GM04503 (cell line): Measurements from ENCODE around the gene SSU72.

Experiments
- DNase-seq: peaks from one replicate; pipeline ENCODE4 v3.0.0-alpha.2; 2012; ENCODE audit warnings: low read depth

Gene SSU72

DNA sequence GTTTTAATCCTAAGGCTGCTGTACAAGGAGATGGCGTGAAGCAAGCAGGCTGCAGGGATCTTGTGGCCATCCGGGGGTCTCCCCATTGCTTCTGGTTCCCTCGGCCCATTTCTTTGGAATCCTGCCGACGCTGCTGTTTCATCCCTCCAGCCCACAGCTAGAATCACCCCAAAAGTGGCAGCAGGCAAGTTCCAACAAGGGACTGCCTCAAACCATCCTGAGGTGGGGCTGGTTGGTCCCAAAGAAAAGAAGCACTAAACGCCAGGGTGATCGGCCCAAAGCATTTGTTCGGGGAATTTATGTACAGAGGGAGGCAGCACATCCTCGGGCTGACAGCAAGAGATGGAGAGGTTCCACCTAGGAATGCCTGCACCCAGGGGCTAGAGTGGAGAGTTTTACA is 36.1 kb upstream of the SSU72 start:
- DNase-seq = no peak

DNA sequence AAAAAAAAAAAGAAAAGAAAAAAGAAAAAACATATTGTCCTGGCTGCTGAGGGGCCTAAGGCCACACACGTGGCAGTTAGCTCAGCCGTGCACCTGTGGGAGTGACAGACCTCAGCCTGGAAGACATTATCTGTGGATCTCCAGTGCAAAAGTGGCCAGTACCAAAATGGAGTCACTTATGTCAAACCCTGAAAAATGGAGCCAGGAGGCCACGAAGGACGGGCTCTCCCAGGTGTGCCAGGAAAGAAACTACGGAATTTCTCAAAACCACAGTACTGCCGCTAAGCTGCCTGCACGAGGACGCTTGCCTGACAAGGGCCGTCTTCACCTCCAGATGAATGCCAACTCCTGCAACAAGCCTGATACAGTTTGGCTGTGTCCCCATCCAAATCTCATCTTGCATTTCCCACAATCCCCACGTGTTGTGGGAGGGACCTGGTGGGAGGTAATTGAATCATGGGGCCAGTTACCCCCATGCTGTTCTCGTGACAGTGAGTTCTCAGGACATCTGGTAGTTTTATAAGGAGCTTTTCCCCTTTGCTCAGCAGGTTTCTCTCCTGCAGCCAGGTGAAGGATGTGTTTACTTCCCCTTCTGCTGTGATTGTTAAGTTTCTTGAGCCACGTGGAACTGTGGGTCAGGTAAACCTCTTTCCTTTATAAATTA is 35.3 kb upstream of the SSU72 start:
- DNase-seq = no peak

DNA sequence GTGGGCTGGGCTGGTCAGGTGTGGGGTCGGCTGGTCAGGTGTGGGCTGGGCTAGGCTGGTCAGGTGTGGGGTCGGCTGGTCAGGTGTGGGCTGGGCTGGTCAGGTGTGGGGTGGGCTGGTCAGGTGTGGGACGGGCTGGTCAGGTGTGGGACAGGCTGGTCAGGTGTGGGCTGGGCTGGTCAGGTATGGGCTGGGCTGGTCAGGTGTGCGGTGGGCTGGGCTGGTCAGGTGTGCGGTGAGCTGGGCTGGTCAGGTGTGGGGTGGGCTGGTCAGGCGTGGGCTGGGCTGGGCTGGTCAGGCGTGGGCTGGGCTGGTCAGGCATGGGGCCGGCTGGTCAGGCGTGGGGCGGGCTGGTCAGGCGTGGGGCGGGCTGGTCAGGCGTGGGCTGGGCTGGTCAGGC is 31.6 kb upstream of the SSU72 start:
- no peak for DNase-seq

DNA sequence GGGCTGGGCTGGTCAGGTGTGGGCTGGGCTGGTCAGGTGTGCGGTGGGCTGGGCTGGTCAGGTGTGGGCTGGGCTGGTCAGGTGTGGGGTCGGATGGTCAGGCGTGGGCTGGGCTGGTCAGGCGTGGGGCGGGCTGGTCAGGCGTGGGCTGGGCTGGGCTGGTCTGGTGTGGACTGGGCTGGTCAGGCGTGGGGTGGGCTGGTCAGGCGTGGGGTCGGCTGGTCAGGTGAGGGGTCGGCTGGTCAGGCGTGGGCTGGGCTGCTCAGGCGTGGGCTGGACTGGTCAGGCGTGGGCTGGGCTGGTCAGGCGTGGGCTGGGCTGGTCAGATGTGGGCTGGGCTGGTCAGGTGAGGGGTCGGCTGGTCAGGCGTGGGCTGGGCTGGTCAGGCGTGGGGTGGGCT is 31.1 kb upstream of the SSU72 start:
- no peak for DNase-seq

DNA sequence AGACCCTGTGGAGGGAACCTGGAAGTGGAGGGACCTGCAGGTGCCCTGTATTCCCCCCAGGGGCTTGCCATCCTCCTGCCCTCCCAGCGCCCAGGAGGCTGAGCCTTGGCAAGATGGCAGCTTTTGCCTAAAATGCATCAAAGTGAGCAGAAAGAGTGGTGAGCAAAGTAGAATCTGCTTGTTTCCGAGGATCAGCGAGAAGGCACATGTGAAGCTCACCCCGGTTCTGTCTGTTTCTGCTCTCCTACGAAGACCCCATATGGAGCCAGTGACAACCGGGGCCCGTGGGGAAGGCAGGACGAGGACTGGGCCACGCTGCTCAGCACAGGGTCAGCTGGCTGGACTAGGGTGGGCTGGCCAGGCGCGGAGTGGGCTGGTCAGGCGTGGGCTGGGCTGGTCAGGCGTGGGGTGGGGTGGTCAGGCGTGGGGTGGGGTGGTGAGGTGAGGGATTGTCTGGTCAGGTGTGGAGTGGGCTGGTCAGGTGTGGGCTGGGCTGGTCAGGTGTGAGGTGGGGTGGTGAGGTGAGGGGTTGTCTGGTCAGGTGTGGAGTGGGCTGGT is 30.4 kb upstream of the SSU72 start:
- DNase-seq = no peak

DNA sequence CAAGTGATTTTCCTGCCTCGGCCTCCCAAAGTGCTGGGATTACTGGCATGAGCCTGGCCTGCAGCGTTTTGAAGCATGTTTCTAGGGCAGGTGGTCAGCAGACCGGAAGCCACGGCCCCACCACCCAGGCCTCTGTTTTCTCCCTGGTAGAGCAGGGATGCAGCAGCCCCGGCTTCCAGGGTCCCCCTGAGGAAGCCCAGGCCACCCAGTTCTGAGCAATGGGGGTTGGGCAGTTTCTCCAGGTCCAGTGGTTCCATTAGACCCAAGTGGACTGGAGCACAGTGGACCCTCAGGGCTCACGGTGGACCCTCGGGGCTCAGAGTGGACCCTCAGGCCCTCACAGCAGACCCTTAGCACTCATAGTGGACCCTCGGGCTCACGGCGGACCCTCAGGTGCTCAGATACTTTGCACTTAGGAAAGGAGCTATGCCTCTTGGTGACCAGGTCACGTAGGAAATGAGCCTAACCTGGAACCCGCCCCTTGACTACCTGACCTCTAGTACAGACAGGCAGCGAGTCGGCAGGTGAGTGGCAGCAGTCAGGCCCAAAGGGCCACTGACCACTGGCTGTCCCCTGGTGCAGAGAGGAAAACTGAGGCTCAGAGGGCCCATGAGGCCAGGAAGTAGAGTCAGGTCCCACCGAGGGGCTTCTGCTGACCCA is 29.8 kb upstream of the SSU72 start:
- DNase-seq = no peak

DNA sequence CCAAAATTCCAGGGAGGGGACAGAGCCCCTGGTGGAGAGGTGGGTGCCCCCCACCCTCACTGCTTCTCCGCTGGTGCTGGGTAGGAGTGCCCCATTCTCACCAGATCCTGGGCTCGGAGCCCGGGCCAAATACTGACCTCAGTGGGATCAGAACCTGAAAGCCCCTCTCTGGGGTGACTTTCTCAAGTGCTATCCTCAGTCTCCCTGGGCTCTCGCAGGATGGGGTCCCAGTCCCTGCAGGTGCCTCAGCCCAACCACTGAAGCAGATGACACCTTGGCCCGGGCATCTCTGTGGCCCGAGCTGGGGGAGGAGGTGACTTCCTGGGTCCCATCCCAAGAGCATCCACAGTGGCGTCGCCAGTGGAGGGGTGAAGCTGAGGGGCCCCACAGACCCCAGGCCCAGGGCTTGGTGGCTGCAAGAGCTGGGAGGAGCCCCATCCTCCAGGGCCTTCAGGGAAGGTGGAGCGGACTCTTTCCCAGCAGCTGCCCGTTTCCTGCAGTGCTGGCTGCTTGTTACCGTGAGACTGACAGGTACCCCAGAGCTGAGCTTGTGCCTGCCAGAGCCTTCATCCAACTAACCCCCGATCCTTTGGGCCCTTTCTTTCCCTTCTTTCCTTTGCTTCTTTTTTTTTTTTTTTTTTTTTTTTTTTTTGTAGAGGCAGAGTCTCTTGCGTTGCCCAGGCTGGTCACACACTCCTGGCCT is 29.2 kb upstream of the SSU72 start:
- no peak for DNase-seq

DNA sequence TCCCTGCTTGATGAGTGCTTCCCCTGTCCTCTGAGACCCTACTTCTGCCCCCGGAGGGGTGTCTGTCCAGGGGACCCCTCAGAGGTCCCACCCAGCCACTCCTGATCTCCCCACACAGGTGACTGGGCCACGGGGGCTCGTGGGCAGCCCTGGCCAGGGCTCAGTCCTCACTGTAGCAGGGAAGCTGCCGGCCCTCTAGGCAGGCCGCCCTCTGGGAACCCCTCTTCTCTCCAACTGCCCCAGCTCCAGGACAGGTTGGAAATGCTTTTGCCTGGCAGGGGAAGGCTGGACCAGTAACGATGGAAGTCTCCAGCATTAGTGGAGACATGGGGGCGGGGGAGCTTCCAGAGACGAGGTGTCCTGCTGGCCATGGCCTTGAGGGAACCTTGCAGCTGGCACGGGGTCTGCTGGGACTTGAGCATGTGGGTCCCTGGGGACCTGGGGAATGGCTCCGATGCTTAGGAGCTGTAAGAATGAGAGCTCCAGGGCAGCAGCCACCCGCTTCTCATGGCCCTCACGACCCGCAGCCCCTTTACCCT is 28.4 kb upstream of the SSU72 start:
- no peak for DNase-seq

DNA sequence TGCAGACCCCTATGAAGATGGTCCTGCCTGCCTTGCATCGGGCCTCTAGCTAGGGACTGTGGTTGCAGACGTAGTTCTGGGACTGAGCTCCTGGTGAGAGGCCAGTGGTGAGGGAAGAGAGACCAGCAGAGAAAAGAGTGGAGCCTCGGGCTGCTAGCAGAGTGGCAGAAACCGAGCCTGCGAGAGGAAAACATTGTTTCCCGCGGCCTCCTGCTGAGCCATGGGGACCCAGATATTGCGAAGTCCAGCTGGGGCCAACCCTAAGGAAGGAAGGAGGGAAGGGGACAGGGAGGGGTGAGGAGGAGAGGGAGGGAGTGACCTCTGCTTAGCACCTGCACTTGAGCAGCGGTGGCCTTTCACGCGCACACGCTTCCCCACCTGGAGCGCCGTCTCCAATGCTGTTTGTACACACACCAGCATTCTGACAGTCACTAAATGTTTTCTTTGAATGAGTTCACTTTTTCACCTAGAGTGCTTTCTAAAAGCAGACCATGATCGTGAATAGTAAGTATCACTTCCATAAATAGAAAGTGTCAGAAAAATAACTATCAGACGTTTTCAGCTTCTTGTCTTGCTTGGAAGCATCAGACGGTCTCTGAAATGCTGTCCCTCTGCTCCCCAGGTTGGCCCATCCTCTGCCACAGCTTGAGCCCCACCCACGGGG is 27.8 kb upstream of the SSU72 start:
- no peak for DNase-seq

DNA sequence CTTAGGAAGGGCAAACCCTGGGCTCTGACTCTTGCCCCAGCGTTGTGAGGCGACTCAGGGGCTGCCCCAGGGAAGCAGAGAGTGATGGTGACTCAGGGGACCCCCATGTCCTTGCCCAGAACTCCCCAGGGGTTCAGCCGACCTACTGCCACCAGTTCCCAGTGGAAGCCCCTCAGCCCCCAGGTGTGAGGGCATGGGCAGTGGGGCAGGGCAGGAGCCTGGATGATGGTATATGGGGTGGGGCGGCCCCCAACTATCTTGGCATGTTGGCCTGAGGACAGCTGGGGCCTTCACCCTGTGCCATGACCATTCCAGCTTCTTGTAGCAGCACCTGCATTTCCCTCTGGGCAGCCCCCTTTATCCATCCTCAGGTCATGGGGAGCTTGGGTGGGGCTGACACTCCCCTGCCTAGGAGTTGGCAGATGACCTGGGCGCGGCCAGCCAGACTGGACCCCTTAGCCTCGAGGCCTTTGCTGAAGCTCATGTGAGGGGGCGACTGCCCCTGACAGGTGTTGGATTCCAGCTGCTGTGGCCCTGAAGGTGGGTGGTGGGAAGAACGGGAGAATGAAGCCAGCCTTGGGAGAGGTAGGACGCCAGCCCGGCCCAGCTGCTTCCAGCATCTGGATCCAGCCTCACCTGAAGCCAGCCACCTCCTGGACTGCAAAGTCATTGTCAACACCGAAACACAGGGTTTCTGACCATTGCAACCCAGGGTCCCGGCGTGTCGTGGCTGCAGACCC is 27.1 kb upstream of the SSU72 start:
- DNase-seq = no peak

DNA sequence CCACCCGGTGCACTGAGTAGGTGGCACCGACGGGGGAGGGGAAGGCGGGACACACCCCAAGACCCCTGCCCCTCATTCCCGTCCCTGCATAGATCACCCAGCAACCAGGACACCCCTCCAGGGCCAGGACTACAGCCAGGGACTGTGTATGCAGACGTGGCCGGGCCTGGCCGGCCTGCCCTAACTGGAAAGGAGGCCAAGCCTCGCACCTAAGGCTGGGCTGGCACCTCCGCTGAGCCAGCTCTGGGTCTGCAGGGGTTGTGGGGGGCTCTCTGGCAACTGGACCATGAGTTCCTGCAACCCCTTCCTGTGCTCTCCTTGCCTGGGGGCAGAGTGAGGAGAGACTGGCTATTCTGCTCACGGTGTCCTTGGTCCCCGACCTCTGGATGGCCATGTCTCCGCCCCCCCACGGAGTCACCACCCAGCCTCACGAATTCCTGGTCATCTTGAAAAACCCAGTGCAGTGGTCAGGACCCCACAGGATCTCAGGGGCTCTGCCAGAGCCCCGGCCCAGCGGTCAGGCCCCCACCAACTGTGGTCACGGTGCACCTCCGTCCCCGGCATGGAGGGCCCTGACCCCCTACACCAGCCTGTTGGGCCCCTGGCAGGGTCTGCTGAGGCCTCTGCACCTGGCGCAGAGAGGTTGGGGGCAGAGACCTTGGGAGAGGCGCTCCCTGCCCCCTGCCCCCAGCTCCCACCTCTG is 26.3 kb upstream of the SSU72 start:
- no peak for DNase-seq

DNA sequence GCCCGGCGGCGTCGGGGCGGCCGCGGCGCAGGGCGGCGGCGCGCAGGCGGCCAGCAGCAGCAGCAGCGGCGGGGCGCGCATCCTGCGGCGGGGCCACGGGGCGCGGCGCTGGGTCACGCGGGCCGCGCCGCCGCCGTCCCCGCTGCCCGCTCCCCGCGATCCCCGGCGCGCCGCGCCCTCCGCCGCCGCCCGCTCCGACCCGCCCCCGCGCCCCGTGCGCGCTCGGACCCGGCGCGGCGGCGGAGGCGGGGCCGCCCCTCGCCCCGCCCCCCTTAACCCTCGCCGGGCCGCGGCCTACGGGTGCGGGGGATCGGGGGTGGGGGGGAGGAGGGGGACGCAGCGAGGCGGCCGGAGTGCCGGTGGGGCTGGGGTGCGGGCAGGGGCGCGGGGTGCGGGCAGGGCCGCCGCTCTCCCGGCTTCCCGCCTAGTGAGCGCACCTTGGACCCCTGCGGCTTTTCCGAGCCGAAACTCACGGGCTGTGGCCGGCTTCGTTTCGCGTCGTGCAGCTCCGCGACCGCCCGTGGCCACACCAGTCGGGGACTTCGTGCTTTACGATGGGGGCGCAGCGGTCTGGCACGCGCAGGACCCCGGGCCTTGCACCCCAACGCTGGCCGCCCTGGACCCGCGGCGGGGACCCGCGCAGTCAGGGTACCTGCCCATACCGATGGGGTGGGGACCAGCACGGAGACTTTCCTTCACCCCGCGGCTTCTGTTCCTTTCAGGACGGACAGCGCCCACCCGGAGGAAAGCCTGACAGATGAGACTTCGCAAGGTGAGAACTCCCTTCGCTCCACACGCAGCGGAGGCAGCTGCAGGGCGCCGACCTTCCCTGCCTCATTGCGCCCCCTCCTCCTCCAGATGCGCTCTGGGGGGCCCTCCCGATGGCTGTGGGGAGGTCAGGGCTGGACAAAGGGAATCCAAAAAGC is 25.5 kb upstream of the SSU72 start, which contains the start of gene FNDC10:
Gene FNDC10 (minus strand): TSS at position 201 of the 926 bp plus-strand sequence. CDS start 120 bp downstream, at position 81.
- DNase-seq = no peak

DNA sequence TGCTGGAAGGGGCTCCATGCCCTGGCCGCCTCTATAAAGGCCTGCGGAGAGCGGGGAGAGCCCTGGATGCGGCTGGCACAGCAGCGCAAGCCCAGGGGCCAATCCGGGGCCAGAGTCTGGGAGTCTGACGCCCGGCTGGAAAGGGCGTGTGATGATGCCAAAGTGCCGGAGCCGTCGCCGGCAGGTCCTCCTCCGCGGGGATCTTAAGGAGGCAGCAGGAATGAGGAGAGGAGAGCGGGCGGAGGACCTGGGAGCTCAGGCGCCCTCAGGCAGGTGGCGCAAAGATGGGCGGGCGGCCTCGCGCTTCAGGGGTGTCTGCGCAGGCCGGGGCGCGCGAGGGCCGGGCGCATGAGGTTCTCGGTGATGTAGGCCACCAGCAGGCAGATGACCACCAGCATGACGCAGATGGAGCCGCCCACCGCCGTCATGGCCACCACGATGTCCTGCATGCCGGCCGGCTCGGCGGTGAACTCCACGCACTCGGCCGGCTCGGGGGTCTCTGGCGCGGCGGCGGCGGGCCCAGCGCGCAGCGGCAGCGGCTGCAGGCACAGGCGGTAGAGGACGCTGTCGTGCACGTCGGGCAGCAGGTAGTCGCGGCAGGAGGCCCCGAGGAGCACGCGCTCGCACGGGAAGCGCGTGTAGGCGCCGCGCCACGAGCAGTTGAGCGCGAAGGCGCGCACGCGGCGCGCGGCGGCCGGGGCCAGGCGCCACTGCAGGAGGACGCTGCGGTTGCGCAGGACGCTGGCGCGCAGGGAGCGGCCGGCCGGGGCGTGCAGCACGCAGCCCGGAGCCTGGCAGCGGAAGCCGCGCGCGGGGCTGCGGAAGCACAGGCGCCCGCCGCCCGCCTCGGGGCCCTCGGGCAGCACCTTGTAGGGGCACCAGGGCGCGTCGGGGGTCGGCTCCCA is 24.6 kb upstream of the SSU72 start:
- no peak for DNase-seq

DNA sequence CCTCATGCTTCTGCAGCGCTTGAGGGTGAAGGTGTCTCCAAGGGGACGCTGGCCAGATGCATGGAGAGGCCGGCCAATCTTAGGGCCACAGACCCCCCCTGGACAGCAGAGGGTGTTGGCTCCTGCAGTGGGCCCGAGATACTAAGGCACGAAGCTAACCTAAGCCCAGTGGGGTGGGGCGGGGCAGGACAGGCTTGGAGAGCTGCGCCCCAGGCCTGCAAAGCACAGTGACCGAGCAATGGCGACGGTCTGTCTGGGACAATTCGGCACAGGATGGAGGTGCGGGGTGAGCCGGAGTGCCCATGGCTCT is 24.0 kb upstream of the SSU72 start:
- DNase-seq = no peak

DNA sequence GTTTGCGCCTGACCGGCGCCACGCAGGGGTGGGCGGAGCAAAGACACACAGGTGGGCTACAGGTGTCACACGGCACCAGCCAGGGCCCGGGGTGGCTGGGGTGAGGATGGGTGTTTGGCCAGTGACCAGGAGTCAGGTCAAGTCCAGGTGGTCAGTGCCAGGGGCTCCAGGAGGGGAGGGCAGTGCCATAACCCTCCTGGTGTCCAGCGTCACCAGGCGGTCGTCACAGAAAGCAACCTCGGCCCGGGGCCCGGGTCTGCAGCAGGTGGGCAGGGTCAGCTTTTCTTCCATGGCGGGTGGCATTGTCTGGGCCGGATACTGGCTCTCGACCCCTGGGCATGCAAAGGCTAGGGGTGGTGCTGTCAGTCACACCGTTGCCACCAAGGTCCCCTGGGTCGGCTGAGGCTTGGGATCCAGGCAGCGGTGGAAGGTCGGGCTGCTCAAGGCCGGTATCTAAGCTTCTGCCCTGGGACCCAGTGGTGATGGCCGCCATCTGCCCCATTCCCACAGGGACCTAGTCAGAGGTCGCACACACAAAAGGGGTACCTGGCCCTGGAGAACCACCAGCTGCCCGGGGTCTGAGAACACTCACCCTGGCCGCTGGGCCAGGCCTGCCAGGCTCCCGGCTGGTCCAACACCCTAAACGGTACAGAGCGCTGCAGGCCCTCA is 23.5 kb upstream of the SSU72 start:
- DNase-seq = no peak

DNA sequence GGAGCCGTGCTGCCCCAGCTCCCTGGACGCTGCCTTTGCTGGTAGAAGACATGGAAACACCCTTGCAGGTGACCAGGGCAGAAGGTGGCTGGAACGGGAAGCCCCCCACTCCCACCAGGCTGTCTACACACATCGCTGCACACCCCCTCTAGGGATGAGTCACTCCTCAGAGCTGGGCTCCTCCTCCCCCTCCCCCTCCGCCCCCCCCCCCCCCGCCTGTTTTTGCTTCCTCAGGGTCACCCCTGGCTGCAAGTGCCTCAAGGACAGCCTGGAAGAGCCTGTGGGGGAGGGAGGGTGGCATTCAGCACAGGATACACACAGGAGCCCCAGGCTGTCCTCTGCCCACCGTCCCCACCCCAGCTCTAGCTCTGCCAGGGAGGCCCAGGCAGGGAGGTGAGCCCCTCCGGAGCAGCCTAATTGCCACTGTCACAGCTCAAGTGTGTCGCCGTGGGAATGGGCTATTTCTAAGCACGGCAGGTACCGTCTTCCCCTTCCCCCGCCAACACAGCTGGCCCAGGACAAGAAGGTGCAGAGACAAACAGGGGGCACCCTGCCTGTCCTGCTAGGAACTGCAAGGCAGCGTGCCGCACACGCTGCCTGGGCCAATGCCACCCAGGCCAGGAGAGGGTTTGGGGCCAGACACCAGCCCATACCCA is 22.7 kb upstream of the SSU72 start:
- DNase-seq = no peak

DNA sequence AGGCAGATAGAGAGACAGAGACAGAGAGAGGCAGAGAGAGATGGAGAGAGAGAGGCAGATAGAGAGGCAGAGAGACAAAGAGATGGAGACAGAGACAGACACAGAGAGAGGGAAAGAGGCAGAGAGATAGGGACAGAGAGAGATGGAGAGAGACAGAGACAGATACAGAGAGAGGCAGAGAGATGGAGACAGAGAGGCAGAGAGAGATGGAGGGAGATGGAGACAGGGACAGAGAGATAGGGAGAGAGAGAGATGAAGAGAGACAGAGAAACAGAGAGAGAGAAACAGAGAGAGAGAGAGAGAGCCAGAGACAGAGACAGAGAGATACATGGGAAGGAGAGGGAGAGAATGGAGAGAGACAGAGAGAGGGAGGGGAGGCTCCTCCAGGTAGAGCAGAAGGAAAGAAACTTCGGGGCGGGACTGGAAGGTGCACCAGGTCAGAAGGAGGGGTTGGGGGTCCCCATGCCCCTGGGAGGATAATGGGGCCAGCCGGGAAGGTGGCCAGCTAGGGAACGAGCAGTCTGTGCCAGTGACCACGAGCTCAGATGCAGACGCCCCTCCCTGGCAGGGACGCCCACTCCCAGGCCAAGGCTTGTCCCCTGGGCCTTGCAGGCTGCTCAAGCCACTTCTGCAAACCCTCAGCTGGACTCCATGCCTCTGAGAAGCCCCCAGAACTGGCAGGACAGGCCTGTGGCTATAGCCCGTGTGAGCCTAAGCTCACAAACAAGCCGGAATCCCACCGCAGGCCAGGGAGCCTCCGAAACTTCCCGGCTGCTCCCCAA is 22.0 kb upstream of the SSU72 start:
- DNase-seq = no peak
